Femur (tissue), 1 donor: Measurements from ENCODE around the gene PLEKHJ1.

ENCODE experiments used
- DNase-seq: peaks from one replicate; pipeline ENCODE4 v3.0.0-alpha.2; 2017

PLEKHJ1 gene

DNA sequence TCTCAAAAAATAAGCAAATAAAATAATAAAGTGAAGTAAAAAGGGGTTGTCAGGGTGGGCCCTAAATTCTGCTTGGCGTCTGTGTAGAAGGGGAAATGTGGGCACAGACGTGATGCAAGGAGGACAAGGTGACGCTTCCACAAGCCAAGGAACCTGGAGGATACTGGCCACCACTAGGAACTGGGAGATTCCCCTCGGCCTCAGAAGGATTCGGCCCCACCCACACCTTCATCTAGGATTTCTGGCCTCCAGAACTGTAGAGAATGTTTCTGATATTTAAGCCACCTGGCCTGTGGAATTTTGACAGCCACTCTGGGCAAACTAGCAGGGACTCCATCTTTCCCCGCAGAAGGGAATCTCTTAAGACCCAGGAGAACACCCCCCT, 1.1 kb downstream of the PLEKHJ1 start:
- DNase-seq: no peak

DNA sequence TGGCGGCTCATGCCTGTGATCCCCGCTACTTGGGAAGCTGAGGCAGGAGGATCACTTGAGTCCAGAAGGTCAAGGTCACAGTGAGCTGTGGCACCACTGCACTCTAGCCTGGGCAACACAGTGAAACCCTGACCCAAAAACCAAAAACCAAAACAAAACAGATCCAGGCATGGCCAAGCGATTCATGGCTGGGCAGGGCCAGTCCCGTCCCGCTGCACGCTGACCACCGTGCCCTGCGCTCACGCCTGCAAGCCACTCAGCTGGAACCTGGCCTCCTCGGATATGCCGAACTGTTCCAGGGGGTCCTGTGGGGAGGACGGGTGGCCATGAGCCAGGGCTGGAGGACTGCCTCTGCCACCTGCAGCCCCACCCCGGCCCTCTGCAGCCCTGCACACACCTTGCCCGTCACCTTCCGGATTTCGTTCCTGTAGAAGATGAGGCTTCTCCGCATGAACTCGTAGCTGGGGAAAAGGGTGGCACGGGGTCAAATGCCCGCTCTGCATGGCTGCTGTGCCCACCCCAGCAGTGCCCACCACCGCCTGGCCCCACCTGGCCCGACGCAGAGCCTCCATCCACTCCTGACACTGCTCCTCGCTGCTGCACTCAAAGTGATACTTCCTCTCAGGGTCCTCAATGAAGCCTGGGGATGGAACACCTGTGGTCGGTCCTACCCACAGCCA, 2.4 kb downstream of the PLEKHJ1 start:
- no peak for DNase-seq

DNA sequence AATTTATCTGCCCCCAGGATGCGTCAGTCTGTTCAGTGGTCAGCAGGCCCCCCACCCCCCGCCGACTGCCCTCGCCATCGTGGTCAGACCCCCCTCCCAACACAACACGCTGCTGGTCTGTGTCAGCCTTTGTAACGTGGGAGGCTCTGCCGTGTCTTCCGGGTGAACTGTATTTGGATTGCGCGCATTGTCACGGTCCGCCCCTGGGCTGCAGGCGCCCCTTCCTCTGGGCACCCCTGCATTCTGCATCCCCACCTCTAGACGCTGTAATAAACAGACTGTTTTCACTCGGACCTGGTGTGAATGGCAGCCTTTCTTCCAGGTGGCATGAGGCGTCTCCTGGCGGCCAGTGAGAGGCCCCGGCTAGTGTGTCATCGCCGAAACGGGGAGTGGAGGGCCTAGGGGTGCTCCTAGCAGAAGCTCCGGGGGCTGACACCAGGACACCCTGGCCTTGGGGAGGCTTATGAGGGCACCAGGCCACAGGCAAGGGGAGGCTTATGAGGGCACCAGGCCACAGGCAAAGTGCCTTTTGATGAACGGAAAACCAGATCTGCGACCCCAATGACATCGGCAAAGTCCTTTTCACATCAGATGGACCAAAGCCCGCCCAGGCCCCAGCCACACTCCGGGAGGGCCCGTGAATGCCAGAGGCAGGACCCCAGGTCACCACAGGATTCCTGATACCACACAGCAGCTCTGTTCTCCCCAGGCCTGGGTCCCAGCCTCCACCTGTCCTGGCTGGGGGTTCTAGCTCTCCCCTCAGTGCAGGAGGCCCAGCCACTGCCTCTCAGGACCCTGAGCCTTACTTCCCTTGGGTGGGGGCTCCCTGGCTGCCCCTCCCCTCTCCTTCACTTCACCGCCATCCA, 3.6 kb downstream of the PLEKHJ1 start:
- DNase-seq: no peak

DNA sequence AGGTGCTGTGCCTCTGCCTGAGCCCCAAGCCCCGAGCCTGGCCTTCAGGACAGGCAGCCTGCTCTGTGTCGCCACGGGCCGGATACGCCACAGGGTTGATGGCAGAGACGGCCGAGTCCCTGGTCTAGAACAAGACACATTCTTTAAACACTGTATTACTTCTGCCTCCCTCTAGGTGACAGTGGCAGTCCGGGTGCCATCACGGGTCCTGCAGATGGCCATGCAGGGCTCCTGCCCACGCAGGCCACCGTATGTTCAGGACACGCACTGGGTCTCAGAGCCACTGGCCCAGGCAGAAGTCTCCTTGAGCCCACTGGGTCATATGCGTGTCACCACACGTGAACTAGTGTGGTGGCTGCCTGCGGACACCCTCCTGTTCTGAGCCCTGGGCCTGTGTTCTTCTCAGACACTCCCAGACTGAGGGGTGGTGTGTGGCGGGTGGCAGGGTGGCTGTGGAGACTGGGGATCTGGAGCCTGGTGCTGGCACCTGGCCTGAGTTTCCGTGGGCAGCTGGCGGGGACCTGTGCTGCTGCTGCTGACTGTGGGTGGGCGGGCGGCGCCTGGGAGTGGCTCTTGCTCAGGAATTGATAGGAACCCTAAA, 4.4 kb downstream of the PLEKHJ1 start:
- no peak for DNase-seq

DNA sequence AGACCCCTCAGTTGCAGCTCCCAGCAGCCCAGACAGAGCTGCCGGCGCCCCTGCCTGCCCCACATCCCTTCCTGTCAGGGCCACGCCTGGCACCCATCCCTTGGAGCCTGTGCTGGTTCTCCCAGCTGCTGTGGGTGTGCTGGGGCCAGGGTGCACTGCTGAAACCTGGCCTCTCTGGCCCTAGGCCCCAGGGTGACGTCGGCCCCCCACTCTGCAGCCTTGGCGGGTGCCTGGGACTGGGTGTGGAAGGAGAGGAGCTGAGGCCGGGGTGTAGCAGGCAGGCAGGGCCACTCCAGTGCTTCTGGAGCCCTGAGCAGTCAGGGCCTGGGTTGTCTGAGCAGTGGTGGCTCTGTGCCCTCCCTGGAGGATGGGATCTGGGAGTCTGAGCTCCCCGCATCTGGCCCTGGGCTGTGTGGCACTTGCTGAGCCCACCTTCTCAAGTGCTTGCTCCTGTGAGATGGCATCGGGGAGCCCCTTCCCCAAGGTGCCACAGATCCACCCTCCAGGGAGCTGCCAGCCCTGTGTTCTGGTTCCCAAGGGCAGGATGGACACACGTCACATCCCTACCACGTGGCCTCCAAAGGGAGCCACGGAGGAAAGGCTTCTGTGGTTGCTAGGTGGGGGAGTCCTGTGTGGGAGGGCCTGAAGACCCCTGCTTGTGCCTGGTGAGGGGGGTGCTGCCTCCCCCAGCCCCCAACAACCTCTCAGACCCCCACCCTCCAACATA, 5.2 kb downstream of the PLEKHJ1 start:
- DNase-seq: no peak

DNA sequence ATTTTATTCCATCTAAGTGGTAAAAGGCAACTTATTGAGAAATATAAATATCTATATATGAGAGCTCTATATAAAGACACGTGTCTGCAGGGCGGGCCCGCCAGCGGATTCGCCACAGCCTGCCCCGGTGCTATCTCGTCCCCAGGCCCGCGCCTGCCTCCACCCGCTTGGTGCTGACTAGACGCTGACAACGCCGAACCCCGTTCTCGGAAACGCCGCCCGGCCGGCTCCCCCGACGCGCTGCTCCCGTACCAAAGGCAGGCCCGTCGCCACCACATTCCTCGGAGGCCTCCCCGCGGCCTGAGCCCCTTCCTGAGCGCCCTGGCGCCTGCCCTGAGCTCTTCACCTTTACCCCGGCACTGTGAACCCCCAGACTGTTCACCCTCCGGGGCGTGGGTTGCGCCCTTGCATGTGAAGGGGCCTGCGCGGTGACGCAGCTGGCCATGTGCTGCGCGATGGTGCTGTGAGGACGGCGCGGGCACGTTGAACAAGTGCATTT, 6.0 kb downstream of the PLEKHJ1 start:
- no peak for DNase-seq

DNA sequence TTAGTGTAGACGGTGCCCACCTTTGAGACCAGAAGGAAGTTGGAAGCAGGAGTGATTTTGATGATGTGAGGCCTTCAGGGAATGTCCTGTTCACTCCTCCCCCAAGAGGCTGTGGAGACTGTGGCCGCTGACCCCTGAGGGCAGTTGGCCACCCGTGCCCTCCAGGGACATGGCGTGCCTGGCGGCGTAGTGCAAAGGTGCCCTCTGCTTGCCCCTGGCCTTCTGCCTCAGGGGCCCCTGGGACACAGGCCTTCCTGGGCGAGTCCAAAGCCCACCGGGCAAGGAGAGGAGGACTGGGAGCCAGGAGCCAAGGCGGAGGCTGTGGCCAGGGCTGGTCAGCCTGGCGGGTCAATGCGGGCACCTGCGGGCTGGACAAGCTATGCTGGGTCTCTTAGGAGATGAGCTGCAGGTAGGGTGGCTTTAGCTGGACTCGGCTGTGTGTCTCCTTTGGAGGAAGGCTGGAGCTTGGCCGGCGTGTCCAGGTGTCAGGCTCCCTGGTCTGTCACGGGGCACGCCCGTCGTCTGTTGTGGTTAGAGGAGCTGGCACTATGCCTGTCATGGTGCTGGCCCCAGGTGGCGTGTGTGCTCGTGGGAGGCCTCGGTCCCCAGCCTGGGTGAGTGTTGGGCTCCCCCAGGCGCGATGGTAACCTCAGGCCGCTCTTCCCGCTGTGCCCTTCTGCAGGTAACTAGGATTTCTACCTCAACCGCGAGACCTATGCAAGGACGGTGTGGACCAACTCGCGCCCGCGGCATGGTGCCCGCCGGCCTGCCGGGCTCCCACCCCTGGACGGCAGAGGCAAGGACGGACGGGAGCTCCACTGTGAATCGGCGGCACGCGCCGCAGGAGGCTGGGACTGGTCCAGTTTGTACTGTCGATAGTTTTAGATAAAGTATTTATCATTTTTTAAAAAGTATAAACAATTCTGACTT, 6.8 kb downstream of the PLEKHJ1 start:
- DNase-seq: no peak

DNA sequence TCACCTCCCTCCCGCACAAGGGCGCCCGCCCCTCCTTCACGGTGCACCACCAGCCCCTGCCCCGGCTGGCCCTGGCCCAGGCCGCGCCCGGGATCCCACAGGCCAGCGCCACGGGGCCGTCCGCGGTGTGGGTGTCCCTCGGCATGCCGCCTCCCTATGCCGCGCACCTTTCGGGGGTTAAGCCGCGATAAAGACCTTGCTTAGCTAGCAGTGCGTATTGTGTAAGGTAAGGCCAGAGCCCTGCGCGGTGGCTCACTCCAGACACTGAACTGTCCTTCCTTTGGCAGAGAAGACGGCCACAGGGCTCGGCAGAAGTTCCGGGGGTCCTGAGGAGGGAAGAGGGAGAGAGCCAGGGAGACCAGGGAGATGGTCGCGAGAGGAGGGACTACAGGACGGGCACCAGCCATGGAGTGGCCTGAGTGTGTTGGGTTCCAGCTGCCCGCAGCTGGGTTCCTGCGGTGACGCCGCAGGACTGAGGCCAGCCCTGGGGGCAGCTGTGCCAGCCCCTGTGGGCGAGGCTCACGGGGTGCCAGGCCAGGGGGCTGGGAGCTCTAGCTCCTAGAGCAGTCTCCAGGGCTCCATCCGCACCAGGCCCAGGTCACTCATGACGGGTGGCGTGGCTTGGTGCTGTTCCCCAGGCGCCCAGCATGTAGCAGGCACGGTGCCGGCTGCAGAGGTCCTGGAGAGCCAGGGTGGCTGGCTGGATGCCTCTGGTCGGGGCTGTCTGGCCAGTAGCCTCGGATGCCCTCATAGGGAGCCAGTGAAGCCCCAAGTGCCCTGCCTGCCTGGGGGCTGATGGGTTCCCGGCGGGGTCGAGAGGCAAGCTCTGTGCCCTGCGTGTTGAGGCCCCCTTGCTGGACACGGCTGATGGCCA, 7.7 kb downstream of the PLEKHJ1 start:
- no peak for DNase-seq

DNA sequence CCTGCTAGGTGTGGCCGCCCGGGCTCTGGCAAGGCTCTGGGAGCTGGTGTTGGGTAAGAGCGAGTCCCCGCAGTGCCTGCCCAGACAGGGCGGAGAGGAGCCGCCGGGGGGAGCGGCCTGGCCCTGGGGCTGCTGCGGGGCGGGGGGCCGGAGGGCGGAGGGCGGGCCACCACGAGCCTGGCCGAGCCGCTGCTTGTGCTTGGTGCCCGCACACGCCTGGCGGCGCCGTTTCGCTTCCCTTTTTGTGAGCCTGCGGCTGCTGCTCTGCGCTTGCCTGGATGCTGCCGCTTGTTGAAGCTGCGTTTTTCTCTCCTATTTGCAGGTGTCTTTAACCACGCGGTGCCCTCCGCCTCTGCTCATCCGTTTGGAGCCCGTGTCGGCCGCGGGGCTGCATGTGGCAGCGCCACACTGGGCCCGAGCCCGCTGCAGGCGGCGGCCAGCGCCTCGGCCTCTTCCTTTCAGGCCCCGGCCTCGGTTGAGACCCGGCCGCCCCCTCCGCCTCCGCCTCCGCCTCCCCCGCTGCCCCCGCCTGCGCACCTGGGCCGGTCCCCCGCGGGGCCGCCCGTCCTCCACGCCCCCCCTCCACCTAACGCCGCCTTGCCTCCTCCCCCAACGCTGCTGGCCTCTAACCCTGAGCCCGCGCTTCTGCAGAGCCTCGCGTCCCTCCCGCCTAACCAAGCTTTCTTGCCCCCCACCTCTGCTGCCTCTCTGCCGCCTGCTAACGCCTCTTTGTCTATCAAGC, 8.5 kb downstream of the PLEKHJ1 start:
- no peak for DNase-seq

DNA sequence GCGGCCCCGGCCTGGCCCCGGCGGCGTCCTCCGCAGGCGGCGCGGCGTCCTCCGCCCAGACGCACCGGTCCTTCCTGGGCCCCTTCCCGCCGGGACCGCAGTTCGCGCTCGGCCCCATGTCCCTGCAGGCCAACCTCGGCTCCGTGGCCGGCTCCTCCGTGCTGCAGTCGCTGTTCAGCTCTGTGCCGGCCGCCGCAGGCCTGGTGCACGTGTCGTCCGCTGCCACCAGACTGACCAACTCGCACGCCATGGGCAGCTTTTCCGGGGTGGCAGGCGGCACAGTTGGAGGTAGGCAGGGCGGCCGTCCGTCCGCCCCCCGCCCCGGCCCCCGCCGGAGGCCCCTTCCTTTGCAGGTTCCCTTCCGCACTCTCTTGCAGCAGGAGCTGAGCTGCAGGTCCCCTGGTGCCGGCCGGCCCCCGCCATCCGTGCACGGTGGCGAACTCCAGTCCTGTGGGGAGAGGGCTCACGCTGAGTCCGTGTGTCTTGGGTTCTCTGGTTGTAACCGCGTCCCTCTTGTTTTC, 9.2 kb downstream of the PLEKHJ1 start:
- DNase-seq: no peak

DNA sequence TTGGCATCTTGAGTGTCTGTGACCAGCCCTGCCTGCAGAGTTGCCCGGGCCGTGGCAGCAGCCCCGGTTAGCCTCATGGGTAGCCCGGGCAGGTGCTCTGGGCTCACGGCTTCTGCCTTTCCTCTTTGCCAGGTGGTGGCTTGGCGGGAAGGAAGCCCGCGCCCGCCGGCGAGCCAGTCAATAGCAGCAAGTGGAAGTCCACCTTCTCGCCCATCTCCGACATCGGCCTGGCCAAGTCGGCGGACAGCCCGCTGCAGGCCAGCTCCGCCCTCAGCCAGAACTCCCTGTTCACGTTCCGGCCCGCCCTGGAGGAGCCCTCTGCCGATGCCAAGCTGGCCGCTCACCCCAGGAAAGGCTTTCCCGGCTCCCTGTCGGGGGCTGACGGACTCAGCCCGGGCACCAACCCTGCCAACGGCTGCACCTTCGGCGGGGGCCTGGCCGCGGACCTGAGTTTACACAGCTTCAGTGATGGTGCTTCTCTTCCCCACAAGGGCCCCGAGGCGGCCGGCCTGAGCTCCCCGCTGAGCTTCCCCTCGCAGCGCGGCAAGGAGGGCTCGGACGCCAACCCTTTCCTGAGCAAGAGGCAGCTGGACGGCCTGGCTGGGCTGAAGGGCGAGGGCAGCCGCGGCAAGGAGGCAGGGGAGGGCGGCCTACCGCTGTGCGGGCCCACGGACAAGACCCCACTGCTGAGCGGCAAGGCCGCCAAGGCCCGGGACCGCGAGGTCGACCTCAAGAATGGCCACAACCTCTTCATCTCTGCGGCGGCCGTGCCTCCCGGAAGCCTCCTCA, 9.9 kb downstream of the PLEKHJ1 start:
- DNase-seq: no peak

DNA sequence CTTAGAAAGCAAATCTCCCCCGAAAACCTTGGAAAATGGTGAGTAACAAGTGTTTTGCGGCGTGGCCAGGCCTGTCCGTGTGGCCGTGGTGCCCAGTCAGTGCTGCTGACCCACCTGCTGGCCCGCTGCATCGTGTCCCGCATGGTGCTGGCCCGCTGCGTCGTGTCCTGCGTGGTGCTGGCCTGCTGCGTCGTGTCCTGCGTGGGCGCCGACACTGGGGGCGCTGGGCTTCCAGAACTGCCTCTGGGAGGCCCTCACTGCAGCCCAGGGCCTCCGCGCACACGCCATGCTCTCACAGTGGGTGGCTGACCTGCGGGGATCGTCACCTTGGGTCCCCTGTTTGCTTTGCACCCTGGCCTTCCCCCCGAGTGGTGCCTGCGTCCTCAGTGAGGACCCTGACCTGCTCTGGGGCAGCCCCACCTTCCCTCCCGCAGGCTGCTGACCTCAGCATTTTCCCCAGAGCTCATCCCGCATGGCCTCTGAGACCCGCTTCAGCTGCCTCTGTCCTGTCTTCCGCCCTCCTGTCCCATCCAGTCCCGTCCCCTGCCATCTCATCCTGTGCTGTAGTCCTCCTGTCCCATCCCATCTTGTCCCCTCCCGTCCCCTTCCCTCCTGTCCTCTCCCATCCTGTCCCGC, 10.6 kb downstream of the PLEKHJ1 start:
- no peak for DNase-seq

DNA sequence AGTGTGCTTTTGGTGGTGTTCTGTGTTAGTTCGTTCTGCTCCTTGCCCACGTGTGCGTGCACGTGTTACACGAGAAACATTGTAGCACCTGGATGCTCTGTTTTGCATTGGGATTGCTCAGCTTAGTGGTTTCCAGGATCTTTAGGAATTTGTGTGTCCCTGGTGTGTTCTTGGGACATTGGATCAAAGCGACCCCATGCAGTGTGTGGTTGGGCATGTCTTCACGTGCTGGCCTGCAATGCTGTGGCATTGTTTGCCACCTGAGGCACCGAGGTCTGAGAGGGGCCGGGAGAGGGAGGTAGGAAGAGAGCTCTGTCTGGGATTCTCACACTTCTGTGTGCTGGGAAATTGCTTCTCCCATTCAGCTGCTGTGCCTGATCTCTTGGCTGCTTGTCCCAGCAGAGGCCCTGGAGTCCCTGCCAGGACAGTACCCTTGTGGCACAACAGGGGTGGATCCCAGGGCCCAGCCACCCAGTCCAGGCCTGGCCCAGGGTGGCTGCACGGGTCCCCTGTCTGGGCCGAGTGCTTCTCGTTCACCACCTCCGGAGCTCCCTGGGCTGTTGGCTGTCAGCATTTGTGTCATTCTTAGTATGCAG, 11.3 kb downstream of the PLEKHJ1 start:
- no peak for DNase-seq

DNA sequence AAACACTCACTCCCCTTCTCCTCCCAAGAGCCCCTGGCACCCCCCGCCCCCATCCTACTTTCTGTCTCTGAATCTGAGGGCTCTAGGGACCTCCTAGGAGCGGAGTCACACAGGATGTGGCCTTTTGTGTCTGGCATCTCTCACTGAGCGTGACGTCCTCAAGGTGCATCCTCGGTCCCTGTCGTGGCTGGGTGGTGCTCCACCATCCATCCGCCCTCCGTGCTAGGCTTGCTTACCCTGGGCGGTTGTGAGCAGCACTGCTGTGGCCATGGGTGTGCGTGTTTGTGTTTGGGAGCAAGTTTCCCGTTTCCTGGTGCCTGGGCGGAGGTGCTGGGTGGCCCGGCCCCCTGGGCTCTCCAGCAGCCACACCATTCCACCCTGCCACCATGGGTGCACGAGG, 12.2 kb downstream of the PLEKHJ1 start:
- no peak for DNase-seq

DNA sequence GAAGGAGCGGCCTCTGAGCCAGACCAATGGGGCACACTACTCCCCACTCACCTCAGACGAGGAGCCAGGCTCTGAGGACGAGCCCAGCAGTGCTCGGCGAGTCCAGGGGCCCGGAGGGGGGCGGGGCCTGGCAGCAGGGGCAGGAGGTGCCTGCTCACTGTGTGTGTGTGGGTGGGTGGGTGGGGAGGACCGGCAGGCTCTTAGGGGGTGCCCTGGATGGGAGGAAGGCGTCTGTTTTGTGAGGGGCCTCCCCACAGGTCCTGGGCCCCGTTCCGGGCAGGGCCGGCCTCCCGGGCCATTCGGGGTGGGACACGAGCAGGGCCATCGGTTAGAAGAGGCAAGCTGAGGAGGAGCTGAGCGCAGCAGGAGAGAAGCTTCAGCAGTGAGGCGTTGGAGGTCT, 12.7 kb downstream of the PLEKHJ1 start:
- DNase-seq: no peak

DNA sequence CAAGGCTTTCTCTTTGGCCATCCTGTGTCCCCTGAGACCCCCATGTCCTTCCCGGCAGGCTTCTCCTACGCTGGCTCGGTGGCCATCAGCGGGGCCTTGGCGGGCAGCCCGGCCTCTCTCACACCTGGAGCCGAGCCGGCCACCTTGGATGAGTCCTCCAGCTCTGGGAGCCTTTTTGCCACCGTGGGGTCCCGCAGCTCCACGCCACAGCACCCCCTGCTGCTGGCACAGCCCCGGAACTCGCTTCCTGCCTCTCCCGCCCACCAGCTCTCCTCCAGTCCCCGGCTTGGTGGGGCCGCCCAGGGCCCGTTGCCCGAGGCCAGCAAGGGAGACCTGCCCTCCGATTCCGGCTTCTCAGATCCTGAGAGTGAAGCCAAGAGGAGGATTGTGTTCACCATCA, 14.2 kb downstream of the PLEKHJ1 start:
- DNase-seq: no peak

DNA sequence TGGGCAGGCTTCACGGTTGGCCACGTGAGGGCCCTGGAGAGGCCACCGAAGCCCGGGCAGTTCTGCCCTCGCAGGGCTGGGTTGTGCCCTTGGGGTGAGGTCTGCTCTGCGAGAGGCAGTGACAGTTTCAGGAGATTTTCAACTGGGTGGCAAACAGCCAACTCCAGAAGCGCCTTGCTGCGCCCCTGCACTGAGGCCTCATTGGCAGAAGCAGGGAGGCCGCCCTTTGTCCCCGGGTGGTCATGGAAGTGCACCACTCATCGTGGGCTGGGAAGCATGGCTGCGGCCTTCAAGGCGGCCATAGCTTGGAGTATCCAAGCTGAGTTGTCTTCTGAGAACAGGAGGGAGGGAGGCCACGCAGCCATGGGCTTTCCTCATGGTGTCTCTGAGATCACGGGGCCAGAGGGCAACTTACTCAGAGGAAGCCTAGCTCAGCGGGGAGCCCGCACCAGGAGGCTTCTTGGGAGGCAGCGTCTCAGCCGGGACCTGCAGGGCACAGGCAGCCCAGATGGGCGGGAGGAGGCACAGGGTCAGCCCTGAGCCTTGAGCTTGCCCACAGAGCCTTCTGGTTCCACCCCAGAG, 14.8 kb downstream of the PLEKHJ1 start:
- no peak for DNase-seq

DNA sequence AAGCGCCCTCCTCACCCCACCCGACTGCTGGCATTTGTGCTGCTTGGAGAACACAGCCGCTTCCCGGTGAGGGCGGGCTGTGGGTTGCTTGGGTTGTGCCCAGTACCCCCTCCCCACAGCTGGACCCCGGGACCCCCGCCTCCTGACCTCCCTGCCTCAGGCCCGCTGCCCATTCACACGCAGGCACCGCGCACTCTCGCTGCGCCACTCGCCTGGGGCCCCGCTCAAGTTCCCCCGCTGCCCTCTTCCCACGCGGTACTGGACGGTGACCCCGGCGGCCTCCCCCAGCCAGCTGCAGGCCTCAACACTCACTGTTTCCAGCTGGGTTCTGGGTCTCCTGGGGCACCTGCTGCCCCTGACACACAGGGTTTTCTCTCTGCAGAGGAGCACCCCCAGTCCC, 16.4 kb downstream of the PLEKHJ1 start:
- no peak for DNase-seq
